C4-2B (cell line): ENCODE results near the gene PUM2.

Experiments used
- H3K27ac ChIP-seq: fragments of 450-650 bp; 2 replicates; pipeline ENCODE4 v1.5.1; 2017
- ZFX ChIP-seq: fragments of 450-650 bp; IDR thresholded peaks from 2 replicates; pipeline ENCODE4 v1.6.1; 2017
- TF ChIP-seq, protein P1 (sequence below): fragments of 450-650 bp; conservative IDR thresholded peaks from 2 replicates; pipeline ENCODE4 v1.5.1; 2017; ENCODE audit warnings: mild to moderate bottlenecking

PUM2 gene

DNA sequence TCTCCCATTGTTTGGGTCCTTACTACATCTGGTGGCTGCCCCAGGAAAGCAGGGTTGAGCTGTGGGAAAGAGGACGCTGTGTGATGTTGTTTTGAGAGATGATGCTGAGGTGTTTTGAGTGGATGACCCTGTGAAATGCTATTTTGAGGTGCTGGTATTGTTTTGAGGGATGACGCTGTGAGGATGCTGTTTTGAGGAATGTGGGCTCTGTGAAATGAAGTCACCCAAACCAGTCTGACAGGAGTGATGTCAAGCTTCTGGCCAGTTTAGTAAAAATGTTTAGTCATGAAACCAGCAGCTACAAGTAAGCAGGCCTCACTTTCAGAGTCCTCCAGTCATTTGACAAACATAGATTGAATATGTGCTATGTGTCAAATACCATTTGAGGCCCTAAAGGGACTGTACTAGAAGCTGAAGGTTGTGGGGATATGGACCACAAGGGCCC, 16.1 kb upstream of the PUM2 start:
- H3K27ac ChIP-seq = no peak overlapping the region
- no peak for TF ChIP-seq ZFX
- TF ChIP-seq, protein P1, sequence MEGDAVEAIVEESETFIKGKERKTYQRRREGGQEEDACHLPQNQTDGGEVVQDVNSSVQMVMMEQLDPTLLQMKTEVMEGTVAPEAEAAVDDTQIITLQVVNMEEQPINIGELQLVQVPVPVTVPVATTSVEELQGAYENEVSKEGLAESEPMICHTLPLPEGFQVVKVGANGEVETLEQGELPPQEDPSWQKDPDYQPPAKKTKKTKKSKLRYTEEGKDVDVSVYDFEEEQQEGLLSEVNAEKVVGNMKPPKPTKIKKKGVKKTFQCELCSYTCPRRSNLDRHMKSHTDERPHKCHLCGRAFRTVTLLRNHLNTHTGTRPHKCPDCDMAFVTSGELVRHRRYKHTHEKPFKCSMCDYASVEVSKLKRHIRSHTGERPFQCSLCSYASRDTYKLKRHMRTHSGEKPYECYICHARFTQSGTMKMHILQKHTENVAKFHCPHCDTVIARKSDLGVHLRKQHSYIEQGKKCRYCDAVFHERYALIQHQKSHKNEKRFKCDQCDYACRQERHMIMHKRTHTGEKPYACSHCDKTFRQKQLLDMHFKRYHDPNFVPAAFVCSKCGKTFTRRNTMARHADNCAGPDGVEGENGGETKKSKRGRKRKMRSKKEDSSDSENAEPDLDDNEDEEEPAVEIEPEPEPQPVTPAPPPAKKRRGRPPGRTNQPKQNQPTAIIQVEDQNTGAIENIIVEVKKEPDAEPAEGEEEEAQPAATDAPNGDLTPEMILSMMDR = no peak

DNA sequence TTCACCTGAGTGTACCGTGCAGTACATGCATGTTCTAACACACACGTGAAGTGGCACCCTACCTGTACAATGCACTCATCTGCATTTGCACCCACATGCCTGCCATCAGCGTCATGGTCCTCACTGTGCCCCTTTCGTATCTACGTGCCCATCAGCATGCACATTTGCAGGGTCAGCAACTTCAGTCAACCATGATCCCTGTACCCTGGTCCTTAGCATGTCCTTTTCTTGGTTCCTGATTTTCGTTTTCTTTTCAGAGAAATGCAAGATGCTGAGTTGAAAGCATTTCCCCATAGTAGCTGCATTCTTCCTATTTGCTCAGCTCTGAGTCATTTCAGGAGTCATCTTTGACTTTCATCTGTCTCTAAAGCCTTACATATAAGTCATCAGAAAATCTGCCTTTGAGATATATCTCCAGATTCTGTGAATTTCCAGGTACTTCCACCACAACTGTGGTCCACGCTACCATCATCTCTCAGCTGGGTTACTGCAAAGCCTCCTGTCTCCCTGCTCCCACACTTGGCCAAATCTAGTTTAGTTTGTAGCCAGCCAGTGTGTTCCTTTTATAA, 14.7 kb upstream of the PUM2 start:
- no peak overlapping the region for H3K27ac ChIP-seq
- TF ChIP-seq, protein P1 = no peak
- TF ChIP-seq ZFX = no peak

DNA sequence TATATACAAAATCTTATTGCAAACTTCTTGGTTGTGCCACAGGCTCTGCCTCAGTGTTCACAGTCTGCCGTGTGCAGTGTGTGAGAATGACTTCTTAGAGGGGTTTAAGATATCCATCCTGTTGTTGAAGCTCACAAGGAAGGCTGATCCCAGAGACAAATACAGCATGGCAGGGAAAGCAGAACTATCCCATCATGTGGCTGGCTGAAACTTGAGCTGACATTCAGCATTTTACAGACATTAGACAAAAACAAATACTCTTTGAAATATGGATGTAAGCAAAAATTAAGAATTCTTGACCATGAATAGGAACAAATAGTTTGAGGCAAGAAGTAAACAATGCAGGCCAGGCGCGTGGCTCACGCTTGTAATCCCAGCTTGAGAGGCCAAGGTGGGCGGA, 12.9 kb upstream of the PUM2 start:
- no peak overlapping the region for H3K27ac ChIP-seq
- TF ChIP-seq, protein P1 = no peak
- no peak for TF ChIP-seq ZFX

DNA sequence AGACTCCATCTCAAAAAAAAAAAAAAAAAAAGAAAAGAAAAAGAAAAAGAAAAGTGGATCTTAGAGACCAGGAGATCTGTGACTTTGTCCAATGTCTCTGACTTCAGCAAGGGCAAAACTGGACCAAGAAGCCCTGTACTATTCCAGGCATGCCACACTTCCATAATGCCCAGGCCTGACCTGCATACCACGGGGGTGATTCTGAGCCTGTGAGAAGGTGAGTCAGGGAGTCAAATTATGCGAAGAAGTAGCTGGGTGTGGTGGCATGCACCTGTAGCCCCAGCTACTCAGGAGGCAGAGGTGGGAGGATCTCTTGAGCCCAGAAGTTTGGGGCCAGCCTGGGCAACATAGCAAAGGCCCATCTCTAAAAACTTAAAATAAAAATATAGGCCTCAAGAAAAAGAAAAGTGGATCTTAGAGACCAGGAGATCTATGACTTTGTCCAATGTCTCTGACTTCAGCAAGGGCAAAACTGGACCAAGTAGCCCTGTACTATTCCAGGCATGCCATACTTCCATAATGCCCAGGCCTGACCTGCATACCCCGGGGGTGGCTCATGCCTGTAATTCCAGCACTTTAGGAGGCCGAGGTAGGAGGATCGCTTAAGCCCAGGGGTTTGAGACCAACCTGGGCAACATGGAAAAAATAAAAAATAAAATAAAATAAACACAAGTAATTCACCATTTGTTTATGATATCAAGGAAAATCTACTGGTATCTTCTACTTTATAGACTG, 12.2 kb upstream of the PUM2 start:
- no peak overlapping the region for H3K27ac ChIP-seq
- TF ChIP-seq, protein P1 = no peak
- no peak for TF ChIP-seq ZFX

DNA sequence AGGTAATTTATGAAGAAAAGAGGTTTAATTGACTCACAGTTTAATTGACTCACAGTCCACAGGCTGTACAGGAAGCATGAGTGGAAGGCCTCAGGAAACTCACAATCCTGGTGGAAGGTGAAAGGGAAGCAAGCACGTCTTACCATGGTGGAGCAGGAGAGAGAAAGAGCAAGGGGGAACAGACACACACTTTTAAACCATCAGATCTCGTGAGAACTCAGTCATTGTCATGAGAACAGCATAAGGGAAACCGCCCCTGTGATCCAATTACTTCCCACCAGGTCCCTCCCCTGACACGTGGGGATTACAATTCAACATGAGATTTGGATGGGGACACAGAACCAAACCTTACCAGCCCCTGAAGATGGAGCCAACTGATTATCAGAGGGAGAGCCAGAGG, 11.2 kb upstream of the PUM2 start:
- TF ChIP-seq, protein P1 = no peak
- TF ChIP-seq ZFX = no peak
- H3K27ac ChIP-seq = no peak overlapping the region

DNA sequence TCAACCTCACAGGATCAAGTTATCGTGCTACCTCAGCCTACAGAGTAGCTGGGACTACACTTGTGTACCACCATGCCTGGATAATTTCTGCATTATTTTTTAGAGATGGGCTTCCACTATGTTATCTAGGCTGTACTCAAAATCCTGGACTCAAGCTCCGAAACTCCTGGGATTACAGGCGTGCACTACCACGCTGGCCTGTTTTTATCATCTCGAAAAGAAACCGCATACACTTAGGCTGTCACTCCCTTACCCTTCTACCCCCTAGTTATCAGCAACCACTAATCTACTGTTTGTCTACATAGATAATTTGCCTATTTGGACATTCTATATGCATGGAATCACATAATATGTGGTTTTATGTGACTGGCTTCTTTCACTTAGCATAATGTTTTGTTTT, 8.5 kb upstream of the PUM2 start:
- TF ChIP-seq, protein P1 = no peak
- TF ChIP-seq ZFX = no peak
- no peak overlapping the region for H3K27ac ChIP-seq

DNA sequence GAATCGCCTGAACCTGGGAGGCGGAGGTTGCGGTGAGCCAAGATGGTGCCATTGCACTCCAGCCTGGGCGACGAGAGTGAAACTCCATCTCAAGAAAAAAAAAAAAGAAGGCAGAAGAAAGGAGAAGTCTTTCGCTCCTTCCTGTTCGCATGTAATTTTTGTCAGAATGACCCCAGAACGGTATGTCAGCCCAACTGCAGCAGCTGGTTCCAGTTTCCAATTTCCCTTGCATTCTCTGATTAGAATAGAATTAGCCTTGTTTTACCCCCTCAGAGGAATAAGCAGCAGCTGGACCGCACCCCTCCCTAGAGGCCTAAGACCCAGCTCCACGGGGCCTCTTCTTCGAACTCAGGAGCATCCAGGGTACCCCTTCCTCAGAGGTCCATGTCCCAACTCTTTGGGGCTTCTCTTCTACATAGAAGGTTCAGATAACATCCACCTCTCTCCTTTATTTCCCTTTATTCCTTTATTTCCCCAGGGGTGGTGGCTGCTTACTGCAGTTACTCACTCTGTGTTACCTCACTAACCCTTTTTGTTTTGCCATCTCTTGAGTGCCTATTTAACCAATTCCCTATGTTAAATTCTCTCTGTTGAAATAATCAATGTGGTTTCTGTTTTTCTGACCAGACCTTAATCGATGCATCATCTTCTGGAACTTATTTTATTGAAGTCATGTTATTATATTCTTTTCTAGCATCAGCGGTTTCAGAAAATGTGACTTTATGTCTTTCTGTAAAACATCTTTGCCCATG, 7.2 kb upstream of the PUM2 start:
- no peak overlapping the region for H3K27ac ChIP-seq
- no peak for TF ChIP-seq ZFX
- TF ChIP-seq, protein P1 = no peak
